Testis (tissue), 2 donors: ENCODE results near the gene FCHSD2.

Experiments
- CTCF ChIP-seq, 3 experiments: fragments of 450-650 bp in 2 of 3; fragments of 200-600 bp in 1 of 3; sonication (generic) in 1 of 3; IDR thresholded peaks; one replicate each; pipeline ENCODE4 v1.5.1; 2016 to 2019; ENCODE audit warnings: antibody characterized with exemption in 3 of 3, mild to moderate bottlenecking in 2 of 3, moderate library complexity in 1 of 3
- POLR2A ChIP-seq: fragments of 450-650 bp; IDR thresholded peaks from one replicate; pipeline ENCODE4 v1.6.1; 2017; ENCODE audit warnings: antibody characterized with exemption, mild to moderate bottlenecking, moderate library complexity

- no peak for TF ChIP-seq POLR2A
- no peak for TF ChIP-seq CTCF (IDR thresholded peaks at IDR 0.05)
These were observed 203.1 kb downstream of the FCHSD2 start for GRCh38 chr11:72939031-72939430.
